Measurements from ENCODE around the gene OR6K6. TPM values are rescaled to one million over a fixed set of nuclear protein-coding genes. Genes with fewer than 3 reads are reported as not detected.

The OR6K6 gene
- not detected in 2 replicates for total RNA-seq (2014; rRNA removed; shearing (Covaris generic))

- no peak for DNase-seq (ENCODE audit: low spot score)
Measured at GRCh38 chr1:158754420-158754819, at the start of gene OR6K6. Gene OR6K6, plus strand, starts transcription at chr1:158754720. Its CDS starts 168 bp downstream, at chr1:158754888.

DNA sequence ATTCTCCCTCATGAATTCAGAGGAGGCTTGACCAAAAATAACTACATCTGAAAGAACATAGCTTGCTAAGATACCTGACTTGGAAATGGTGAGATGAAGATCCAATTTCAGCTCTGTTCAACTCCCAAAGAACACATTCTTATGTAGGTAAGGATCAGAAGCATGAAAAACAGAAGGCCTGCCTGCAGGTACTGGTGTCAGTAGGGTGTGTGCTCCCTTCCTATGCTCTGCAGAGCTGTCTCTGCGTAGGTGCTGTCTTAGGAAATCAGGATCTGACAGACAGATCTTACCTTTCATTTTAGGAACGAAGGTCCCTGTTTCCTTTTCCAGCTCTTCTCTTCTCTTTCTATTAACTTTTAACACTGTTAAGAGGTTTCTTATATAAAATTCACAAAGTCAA is 48.4 kb upstream of the OR6K6 start:
- DNase-seq (ENCODE audit: low spot score): no peak

DNA sequence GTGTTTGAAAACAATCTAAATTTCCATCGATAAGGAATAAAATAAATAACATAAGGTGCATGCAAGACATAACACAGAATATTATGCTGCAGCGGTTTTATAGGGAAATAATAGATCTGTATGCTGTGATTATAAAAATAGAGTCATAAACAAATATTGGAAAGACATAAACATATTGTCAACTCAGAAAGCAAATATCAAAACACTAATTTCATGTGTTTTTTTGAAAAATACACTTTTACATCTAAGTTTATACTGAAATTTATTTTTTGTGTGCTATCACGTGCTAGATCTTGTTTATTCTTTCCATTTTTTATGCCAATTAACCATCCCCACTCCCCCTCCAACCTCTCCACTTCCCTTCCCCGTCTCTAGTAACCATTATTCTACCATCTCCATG is 43.4 kb upstream of the OR6K6 start:
- DNase-seq (ENCODE audit: low spot score): no peak

- DNase-seq (ENCODE audit: low spot score): no peak
Measured at GRCh38 chr1:158714754-158715153, 39.8 kb upstream of the OR6K6 start.

DNA sequence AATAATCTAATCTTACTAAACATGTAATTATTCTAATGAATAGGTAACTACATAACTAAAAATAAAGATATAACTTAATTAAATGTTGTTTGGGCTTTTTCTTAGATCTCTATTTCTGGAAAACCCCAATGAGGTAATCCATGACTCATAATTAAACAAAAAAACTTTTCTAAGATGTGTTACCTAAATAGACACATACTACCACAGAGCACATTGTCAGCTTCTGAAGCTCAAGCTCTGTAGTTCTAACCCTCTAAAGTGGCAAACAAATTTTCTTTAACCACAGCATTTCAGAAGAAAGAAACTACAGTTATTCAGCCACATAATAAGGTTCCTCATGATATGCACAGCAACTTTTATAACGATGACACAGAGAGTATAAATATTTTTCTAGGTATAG is 38.2 kb upstream of the OR6K6 start:
- no peak for DNase-seq (ENCODE audit: low spot score)

DNA sequence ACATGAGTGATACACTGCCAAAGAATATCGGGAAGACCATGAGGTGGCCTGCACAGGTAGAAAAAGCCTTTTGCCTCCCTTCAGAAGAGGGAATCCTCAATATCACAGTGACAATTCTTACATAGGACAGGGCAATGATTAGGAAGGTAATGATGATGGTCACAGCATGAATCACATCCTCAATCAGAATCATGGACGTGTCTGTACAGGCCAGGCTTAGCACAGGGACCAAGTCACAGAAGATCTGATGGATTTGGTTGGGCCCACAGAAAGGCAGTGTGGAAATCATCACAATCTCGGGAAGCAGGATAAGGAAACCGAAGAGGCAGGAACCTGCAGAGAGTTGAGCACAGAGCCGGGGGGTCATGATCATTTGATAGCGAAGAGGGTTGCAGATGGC is 37.2 kb upstream of the OR6K6 start:
- DNase-seq (ENCODE audit: low spot score): no peak

GRCh38 chr1:158719664-158720063 is 34.9 kb upstream of the OR6K6 start:
- no peak for DNase-seq (ENCODE audit: low spot score)

DNA sequence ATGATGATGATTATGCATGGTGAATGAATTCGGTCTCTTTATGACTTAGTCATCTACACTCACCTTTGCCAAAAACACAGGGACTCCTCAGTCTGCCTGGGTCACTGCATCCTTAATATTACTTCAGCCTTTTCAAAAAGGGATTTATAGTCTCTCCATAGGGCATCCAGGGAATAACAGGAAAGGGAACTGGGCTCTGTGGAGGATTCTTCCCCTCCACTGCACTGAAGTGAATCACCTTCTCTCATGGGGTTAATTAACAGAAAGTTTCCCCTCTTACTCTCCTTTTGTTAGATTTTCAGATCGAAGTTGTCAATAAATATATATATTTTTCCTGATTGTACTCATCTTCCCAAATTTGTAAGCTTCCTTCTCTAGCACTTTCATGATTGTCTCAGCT is 33.9 kb upstream of the OR6K6 start, which contains the start of gene OR6K3:
Gene OR6K3, minus strand, starts transcription at position 101 of the 400 bp plus-strand sequence. CDS start 2,605 bp downstream, outside the sequence.
- no peak for DNase-seq (ENCODE audit: low spot score)

DNA sequence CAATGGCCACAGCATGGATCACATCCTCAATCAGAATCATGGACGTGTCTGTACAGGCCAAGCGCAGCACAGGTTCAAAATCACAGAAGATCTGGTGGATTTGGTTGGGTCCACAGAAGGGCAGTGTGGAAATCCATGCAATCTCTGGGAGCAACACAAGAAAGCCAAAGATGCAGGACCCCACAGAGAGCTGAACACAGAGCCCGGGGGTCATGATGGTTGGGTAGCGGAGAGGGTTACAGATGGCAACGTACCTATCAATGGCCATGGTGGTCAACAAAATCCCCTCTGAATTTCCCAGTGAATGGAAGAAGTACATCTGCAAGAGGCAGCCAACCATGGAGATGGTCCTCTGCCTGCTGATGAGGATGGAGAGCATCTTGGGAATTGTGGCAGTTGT is 30.1 kb upstream of the OR6K6 start:
- no peak for DNase-seq (ENCODE audit: low spot score)

DNA sequence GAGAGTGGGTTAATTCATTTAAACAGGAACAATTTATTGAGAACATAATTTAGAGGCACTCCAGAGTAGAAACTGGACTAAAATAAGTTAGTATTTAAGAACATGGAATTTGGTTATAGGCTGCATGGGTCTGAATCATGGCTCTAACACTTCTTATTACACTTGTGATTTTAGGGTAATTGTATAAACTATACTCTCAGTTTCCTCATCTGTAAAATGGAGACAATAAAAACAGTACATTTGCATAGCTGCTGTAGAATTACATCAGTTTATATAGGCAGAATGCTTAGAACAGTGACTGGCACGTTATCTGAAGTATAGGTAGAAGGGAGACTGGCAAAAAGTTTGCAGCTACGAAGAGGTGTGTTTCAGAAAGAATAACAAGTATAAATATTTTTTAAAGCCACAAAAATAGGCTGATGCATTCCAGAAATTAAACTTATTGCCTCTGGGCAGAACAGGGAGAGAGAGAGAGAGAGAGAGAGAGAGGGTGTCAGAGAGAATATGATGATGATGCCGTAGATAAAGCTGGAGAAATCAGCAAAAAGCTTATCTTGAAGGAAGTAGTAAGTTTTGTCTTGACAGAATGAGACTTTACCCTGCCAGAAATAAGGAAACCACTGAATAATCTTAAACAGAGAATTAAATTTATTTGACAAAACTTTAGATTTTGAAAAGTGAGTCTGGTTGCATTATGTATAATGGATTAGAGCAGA is 25.9 kb upstream of the OR6K6 start:
- no peak for DNase-seq (ENCODE audit: low spot score)

GRCh38 chr1:158730453-158730852 is 24.1 kb upstream of the OR6K6 start:
- DNase-seq (ENCODE audit: low spot score): no peak

DNA sequence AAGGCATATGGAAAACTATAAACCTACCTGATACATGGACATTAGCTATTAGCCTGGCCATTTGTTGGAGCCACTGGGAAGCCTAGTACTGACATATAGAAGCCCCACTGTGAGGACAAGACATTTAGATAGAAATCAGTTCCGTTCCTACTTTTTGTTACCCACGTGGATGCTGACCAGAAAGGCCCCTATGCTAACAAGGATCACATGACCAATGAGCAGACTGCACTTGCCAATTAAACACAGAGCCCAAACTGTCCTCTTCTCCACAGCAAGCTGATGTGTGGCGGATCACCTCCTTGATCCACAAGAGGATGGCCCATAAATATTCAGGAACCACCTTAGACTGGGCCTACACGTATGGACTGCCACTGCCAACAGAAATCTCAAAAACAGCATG is 22.8 kb upstream of the OR6K6 start:
- DNase-seq (ENCODE audit: low spot score): no peak

DNA sequence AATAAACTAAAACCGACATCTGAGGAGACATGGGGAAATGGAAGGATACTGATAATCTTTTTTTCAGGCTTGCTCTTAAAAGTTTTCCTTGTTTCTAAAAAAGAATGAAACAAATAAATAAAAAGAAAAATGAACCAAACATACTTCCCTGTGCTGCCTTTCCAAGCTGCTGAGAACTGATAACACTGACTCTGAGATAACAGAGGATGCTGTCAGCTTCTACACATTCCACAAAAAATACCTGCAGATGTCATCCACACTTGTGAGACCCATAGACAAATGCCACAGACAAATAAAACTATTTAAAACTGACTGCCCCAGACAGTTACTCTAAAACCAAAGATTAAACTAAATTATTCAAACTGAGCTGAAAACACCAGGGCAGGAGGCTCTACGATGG is 22.0 kb upstream of the OR6K6 start:
- no peak for DNase-seq (ENCODE audit: low spot score)

DNA sequence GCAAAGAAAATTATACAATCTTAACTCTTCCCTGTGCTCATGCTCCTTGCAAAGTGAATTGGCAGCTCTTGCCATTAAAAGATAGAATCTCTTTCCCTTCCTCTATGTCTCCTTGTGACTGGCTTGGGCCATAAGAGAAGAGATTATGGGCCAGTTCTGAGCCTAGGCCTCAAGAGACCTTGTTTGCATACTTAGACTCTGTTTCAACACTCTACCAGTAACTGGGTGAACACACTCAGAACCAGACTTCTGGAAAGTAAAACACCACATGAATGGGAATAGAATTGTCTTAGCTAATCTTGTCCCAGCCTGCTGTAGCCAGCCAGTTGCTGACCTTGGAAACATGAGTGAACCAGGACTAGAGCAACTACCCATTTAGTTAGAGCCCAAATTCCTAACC is 18.7 kb upstream of the OR6K6 start:
- DNase-seq (ENCODE audit: low spot score): no peak

GRCh38 chr1:158752155-158752712 is 2.3 kb upstream of the OR6K6 start:
- DNase-seq (ENCODE audit: low spot score): no peak

GRCh38 chr1:158771950-158772866 is 17.7 kb downstream of the OR6K6 start, which contains the start of gene OR6N1:
Gene OR6N1, minus strand, starts transcription at chr1:158772195. Its CDS starts 5,513 bp downstream, at chr1:158766682.
- no peak for DNase-seq (ENCODE audit: low spot score)

DNA sequence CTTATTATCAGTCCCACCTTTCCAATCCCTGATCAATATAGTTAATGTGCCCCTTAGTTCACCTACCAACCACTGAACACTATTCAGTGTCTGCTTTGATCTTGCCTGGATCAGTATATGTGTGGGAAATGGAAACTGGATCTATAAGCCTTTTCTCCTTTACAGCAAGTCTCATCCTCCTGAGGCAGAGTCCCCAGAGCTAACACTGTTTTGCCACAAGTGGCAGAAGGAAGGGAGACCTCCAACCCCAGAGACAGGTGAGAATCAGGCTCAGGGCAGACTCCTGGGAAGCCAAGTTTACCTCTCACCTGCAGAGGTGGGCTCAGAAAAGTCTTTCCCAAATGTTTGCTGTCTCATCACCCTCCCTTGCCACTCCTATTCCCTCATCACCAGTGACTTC is 26.6 kb downstream of the OR6K6 start, which contains the start of gene OR6N2:
Gene OR6N2, minus strand, starts transcription at position 101 of the 400 bp plus-strand sequence. CDS start 3,569 bp downstream, outside the sequence.
- DNase-seq (ENCODE audit: low spot score): no peak

DNA sequence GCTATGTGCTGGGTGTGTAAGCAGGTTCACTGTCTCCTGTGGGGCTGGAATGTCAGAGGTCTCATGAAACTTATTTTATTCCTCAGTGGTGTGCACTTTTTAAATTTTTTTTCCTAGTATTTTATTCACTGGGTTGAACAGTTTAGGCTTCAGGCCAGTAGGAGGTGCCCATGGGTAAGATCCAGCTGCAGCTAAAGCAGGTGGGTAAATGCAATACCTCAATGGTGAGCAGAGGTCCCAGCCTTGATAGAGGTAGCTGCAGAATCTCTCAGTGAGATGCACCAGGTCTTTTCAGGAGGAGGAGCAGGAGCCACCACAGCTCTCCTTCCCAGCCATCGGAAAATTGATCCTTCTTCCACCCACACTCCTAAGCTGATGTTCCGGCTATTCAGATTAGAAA is 39.1 kb downstream of the OR6K6 start:
- no peak for DNase-seq (ENCODE audit: low spot score)

DNA sequence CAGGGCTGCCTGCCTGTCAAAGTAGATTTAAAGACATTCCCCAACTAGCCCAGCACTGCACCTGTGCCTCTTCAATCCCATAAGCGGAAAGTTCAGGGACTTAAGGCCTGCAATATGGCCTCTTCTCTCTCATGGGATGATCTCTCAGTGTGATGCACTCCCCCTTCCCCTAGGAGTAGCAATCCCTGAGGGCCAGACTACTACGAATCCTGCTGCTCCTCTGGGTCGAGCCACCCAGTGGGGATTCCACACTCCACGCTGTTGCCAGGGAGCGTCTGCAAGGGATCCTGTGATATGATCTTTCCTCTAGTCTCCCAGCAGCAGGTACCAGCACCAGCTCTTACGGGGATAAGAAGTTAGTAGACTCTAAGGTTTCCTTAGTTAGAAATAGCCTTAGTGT is 39.7 kb downstream of the OR6K6 start:
- no peak for DNase-seq (ENCODE audit: low spot score)

DNA sequence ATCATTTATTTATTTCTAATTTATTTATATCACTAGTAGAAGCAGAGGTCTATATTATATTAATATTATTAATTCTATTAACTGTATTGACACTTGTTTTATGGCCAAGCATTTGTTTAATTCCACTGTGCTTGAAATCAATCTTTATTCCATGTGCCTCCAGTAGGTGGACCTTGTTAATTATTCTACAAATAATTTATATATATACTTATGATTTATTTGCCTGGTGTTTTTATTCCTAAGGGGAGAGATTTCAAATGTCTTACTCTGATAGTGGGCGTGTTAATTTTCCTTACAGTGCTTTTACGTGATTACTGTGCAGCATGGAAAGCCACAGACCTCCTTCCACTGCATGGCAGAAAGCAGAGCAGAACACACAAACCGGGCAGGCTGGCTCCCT is 44.0 kb downstream of the OR6K6 start:
- no peak for DNase-seq (ENCODE audit: low spot score)

DNA sequence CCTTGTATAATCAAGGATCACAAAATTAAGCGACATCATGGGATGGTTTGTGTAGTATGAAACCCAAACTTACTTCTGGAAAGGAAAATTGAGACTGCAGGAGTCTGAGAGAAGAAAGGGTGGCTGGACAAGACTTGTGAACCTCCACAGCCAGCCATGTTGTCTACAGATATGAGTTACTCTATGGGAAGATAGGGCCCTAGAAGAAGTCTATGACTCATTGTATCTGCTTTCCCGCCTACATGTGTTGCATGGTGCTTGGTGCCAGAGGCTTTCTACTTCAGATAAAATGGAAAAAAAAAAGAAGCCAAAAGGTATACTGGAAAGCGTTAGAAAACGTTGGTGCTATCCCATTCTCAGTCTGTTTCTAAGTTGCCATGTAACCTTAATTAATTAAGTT is 45.2 kb downstream of the OR6K6 start:
- DNase-seq (ENCODE audit: low spot score): no peak

GRCh38 chr1:158800526-158800925 is 46.0 kb downstream of the OR6K6 start:
- DNase-seq (ENCODE audit: low spot score): no peak

Measured in A172 (cell line).